ENCODE results near the gene PTPN4. TPM values are rescaled to one million over a fixed set of nuclear protein-coding genes. Genes with fewer than 3 reads are reported as not detected.

PTPN4 gene
- total and polyA plus RNA-seq, 2 experiments from 2014 or later, result 41.6 to 90.4 TPM

- ATAC-seq, result no peak
- Mint-ChIP-seq H3K27ac (no peak overlapping the region), H3K36me3 (ENCODE audit: low read depth) (peaks cover 15% of the 10 kb centered on the region), H3K4me1 (no peaks in the 10 kb centered on the region), H3K4me3 (no peak overlapping the region), H3K9me3 (no peaks in the 10 kb centered on the region), H3K27me3 (ENCODE audit: insufficient read depth, low read depth, poor library complexity) (peaks cover 4% of the 10 kb centered on the region)
- no peak overlapping the region for H3K4me2 ChIP-seq
- no peaks in the 10 kb centered on the region for H3F3A ChIP-seq (replicated peaks; ENCODE audit: low read depth)
- no peaks in the 10 kb centered on the region for H3K9me2 ChIP-seq (ENCODE audit: insufficient read depth)
- H3K27me3 ChIP-seq (ENCODE audit: insufficient read depth), result no peaks in the 10 kb centered on the region
- no peak overlapping the region for H3K27ac ChIP-seq (ENCODE audit: low read depth)
- H3K36me3 ChIP-seq (ENCODE audit: insufficient read depth), result 0 out of 2 replicates have a peak, but pooled peaks cover 5% of the 10 kb centered on the region
- H3K4me3 ChIP-seq, result no peak overlapping the region
- no peaks in the 10 kb centered on the region for H3K4me1 ChIP-seq (ENCODE audit: insufficient read depth)
- no peaks in the 10 kb centered on the region for H3K79me2 ChIP-seq (replicated peaks; ENCODE audit: insufficient read depth)
- H2AFZ ChIP-seq, result no peak overlapping the region
- H4K20me1 ChIP-seq (replicated peaks; ENCODE audit: insufficient read depth), result no peaks in the 10 kb centered on the region
- no peak for DNase-seq (ENCODE audit: low spot score)
- TF ChIP-seq JUNB (IDR thresholded peaks at IDR 0.05; ENCODE audit: unreplicated experiment), result no peak
- TF ChIP-seq, protein P1, sequence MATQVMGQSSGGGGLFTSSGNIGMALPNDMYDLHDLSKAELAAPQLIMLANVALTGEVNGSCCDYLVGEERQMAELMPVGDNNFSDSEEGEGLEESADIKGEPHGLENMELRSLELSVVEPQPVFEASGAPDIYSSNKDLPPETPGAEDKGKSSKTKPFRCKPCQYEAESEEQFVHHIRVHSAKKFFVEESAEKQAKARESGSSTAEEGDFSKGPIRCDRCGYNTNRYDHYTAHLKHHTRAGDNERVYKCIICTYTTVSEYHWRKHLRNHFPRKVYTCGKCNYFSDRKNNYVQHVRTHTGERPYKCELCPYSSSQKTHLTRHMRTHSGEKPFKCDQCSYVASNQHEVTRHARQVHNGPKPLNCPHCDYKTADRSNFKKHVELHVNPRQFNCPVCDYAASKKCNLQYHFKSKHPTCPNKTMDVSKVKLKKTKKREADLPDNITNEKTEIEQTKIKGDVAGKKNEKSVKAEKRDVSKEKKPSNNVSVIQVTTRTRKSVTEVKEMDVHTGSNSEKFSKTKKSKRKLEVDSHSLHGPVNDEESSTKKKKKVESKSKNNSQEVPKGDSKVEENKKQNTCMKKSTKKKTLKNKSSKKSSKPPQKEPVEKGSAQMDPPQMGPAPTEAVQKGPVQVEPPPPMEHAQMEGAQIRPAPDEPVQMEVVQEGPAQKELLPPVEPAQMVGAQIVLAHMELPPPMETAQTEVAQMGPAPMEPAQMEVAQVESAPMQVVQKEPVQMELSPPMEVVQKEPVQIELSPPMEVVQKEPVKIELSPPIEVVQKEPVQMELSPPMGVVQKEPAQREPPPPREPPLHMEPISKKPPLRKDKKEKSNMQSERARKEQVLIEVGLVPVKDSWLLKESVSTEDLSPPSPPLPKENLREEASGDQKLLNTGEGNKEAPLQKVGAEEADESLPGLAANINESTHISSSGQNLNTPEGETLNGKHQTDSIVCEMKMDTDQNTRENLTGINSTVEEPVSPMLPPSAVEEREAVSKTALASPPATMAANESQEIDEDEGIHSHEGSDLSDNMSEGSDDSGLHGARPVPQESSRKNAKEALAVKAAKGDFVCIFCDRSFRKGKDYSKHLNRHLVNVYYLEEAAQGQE (IDR thresholded peaks at IDR 0.05; ENCODE audit: unreplicated experiment), result no peak
- TF ChIP-seq EZH2 (IDR thresholded peaks at IDR 0.05; ENCODE audit: low read depth, unreplicated experiment), result no peak
- TF ChIP-seq ZNF462 (CRISPR knock-in tag; IDR thresholded peaks at IDR 0.05), result no peak
- no peak for TF ChIP-seq EZH2phosphoT487 (IDR thresholded peaks at IDR 0.05; ENCODE audit: unreplicated experiment)
These were observed 183.3 kb downstream of the PTPN4 start for GRCh38 chr2:119943058-119943457.

All from GM23338 (cell line).